Suprapubic skin (tissue), 4 donors: ENCODE results near the gene AGPAT2.
A peak's percentile ranks its signal among the peaks of the same experiment; 100 is the strongest.

ENCODE experiments used
- CTCF ChIP-seq, 2 donors: fragments of 200-600 bp in 1 of 2; fragments of 450-650 bp in 1 of 2; sonication (generic) in 1 of 2; IDR thresholded peaks; one replicate each; pipeline ENCODE4 v1.5.1; 2016 to 2019; ENCODE audit warnings: antibody characterized with exemption in 2 of 2, mild to moderate bottlenecking in 1 of 2, moderate library complexity in 1 of 2
- EP300 ChIP-seq: sonication (generic); formaldehyde crosslinking; IDR thresholded peaks from one replicate; pipeline ENCODE4 v1.6.1; 2017; ENCODE audit warnings: antibody characterized with exemption
- POLR2A ChIP-seq, 2 donors: fragments of 450-650 bp; IDR thresholded peaks; one replicate each; pipeline ENCODE4 v1.6.1; 2017; ENCODE audit warnings: antibody characterized with exemption in 2 of 2, mild to moderate bottlenecking in 2 of 2, moderate library complexity in 2 of 2
- POLR2AphosphoS5 ChIP-seq, 3 donors: sonication (generic); formaldehyde crosslinking; IDR thresholded peaks; one replicate each; pipeline ENCODE4 v1.6.1; 2017; ENCODE audit warnings: antibody characterized with exemption in 3 of 3

- TF ChIP-seq CTCF (IDR thresholded peaks at IDR 0.05) (peak in 1 of 2 donors; percentile 46), POLR2AphosphoS5 (IDR thresholded peaks at IDR 0.05) (no peak), POLR2A (IDR thresholded peaks at IDR 0.05) (no peak), EP300 (no peak)
Measured at GRCh38 chr9:136726631-136727191, 39.5 kb upstream of the AGPAT2 start.
